Measurements from ENCODE around the gene EGR4. TPM values are rescaled to one million over a fixed set of nuclear protein-coding genes. Genes with fewer than 3 reads are reported as not detected.
A peak's percentile ranks its signal among the peaks of the same experiment; 100 is the strongest.

The EGR4 gene
- total RNA-seq, 2 donors from 2014 or later: 11.4 TPM; not detected in 1

- intact Hi-C loops (cut with DNase I): no loop called here
- Histone ChIP-seq H3K36me3 (peaks cover 17 to 37% of the 10 kb centered on the region in 2 donors), H3K4me1 (replicated peaks) (no peaks in the 10 kb centered on the region), H3K27ac (no peak overlapping the region), H3K27me3 (replicated peaks; ENCODE audit: insufficient read depth) (no peaks in the 10 kb centered on the region), H3K9me3 (no peaks in the 10 kb centered on the region), H3K4me3 (no peak overlapping the region)
- TF ChIP-seq POLR2A (IDR thresholded peaks at IDR 0.05): no peak
- no peak for TF ChIP-seq CTCF (IDR thresholded peaks at IDR 0.05)
- DNase-seq (ENCODE audit: low spot score): no peak
- WGBS: 84% methylated on average over 3 of the region's 3 CpGs
Measured at GRCh38 chr2:73246850-73247249, 46.5 kb downstream of the EGR4 start.

GRCh38 chr2:73244580-73244979, 48.8 kb downstream of the EGR4 start:
- WGBS: 78% methylated on average over 3 of the region's 3 CpGs

GRCh38 chr2:73243884-73244570, 49.3 kb downstream of the EGR4 start:
- intact Hi-C loops (cut with DNase I): no loop called here
- H3K4me3 ChIP-seq: no peak overlapping the region
- peak; percentile 52 for DNase-seq (ENCODE audit: low spot score)
- no peaks in the 10 kb centered on the region for H3K4me1 ChIP-seq (replicated peaks)
- H3K27me3 ChIP-seq (replicated peaks; ENCODE audit: insufficient read depth): no peaks in the 10 kb centered on the region
- no peak overlapping the region for H3K27ac ChIP-seq
- TF ChIP-seq CTCF (IDR thresholded peaks at IDR 0.05): no peak
- peak; percentile 46 for TF ChIP-seq POLR2AphosphoS5 (IDR thresholded peaks at IDR 0.05)
- H3K9me3 ChIP-seq: no peaks in the 10 kb centered on the region
- 29% methylated on average over 5 of the region's 5 CpGs for WGBS
- H3K36me3 ChIP-seq: peaks cover 7 to 28% of the 10 kb centered on the region in 2 donors

More at GRCh38 chr2:73244580-73244979, 48.8 kb downstream of the EGR4 start:
- H3K36me3 ChIP-seq: peaks cover 10 to 30% of the 10 kb centered on the region in 2 donors
- intact Hi-C loops (cut with DNase I): no loop called here
- TF ChIP-seq POLR2A (IDR thresholded peaks at IDR 0.05): no peak
- no peak for TF ChIP-seq CTCF (IDR thresholded peaks at IDR 0.05)
- no peak for TF ChIP-seq POLR2AphosphoS5 (IDR thresholded peaks at IDR 0.05)
- no peaks in the 10 kb centered on the region for H3K4me1 ChIP-seq (replicated peaks)
- no peak overlapping the region for H3K27ac ChIP-seq
- H3K9me3 ChIP-seq: no peaks in the 10 kb centered on the region
- H3K27me3 ChIP-seq (replicated peaks; ENCODE audit: insufficient read depth): no peaks in the 10 kb centered on the region
- DNase-seq (ENCODE audit: low spot score): no peak
- H3K4me3 ChIP-seq: no peak overlapping the region

Small RNA genes within 50 kb of the gene (small RNA-seq; reads per million reads assigned to genes)
- gene RNU6-111P: 0 reads per million in 2 donors

Other genes starting within 250 kb of the EGR4 start
- 10 to 100 TPM; 12.8 to 23.2 TPM for gene SFXN5, start 221.8 kb downstream of the EGR4 start, total RNA-seq
- 10 to 100 TPM; 24.1 to 47.7 TPM for gene RAB11FIP5, start 180.6 kb downstream of the EGR4 start, total RNA-seq
- gene NOTO, start 91.0 kb downstream of the EGR4 start, total RNA-seq: not detected
- gene SMYD5, start 79.3 kb downstream of the EGR4 start, total RNA-seq: 10 to 100 TPM; 12.5 to 36.6 TPM
- gene PRADC1, start 60.3 kb downstream of the EGR4 start, total RNA-seq: 10 to 100 TPM; 21.4 to 26.3 TPM
- 100 to 1,000 TPM; 206 to 242 TPM for gene CCT7, start 59.2 kb downstream of the EGR4 start, total RNA-seq
- gene FBXO41, start 9.1 kb downstream of the EGR4 start, total RNA-seq: 1 to 10 TPM; 4.2 to 7.4 TPM
- gene ALMS1, start 92.3 kb upstream of the EGR4 start, total RNA-seq: 10 to 100 TPM; 18.5 to 69.3 TPM